GM06990 (cell line): ENCODE data around the gene PDC.
"Not testable (repeated sequence)": the region's sequence is repeated elsewhere in the genome, so short reads cannot be mapped to it uniquely, and the experiment has no call there.

ENCODE experiments used
- DNase-seq: peaks from one replicate; pipeline ENCODE4 v3.0.0-alpha.2; 2011; ENCODE audit not compliant: insufficient read length; ENCODE audit errors: extremely low read depth
- H3K27me3 ChIP-seq: replicated peaks from 2 replicates; pipeline ENCODE4 v1.6.0; 2011; ENCODE audit warnings: low read length; ENCODE audit not compliant: control insufficient read depth, insufficient read depth
- H3K36me3 ChIP-seq: 2 replicates; pipeline ENCODE4 v1.5.1; 2011; ENCODE audit warnings: low read length; ENCODE audit not compliant: control insufficient read depth, insufficient read depth
- H3K4me3 ChIP-seq: replicated peaks from 2 replicates; pipeline ENCODE4 v1.5.1; 2011; ENCODE audit warnings: low read depth, mild to moderate bottlenecking, control low read depth, low read length
- TF ChIP-seq, protein P1 (sequence below): IDR thresholded peaks from 2 replicates; pipeline ENCODE4 v1.5.1; 2011; ENCODE audit warnings: low read length, control low read depth, mild to moderate bottlenecking, inconsistent platforms; ENCODE audit not compliant: insufficient read depth, poor library complexity, severe bottlenecking

PDC gene

DNA sequence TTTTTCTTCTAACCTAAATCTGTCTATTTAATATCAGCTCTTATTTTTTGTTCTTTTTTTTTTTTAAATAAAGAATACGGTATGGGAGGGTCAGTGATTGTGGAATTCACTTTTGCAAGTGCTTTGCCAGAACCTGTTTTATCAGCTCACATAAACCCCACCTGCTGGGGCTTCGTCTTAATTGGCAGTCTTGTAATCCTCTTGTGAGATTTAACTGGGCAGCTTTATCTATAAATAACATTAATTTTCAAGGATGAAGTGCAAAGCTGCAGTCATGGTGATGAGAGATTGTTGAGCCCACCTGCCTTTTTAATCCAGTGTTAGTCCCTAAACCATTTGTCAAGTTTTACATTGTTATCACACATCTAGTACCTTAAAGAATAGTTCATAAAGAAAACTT lies 18.2 kb upstream of the PDC start:
- TF ChIP-seq, protein P1, sequence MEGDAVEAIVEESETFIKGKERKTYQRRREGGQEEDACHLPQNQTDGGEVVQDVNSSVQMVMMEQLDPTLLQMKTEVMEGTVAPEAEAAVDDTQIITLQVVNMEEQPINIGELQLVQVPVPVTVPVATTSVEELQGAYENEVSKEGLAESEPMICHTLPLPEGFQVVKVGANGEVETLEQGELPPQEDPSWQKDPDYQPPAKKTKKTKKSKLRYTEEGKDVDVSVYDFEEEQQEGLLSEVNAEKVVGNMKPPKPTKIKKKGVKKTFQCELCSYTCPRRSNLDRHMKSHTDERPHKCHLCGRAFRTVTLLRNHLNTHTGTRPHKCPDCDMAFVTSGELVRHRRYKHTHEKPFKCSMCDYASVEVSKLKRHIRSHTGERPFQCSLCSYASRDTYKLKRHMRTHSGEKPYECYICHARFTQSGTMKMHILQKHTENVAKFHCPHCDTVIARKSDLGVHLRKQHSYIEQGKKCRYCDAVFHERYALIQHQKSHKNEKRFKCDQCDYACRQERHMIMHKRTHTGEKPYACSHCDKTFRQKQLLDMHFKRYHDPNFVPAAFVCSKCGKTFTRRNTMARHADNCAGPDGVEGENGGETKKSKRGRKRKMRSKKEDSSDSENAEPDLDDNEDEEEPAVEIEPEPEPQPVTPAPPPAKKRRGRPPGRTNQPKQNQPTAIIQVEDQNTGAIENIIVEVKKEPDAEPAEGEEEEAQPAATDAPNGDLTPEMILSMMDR, result no peak
- no peak for DNase-seq
- Histone ChIP-seq H3K36me3 (no peaks in the 10 kb centered on the region), H3K4me3 (no peak overlapping the region), H3K27me3 (no peaks in the 10 kb centered on the region)

DNA sequence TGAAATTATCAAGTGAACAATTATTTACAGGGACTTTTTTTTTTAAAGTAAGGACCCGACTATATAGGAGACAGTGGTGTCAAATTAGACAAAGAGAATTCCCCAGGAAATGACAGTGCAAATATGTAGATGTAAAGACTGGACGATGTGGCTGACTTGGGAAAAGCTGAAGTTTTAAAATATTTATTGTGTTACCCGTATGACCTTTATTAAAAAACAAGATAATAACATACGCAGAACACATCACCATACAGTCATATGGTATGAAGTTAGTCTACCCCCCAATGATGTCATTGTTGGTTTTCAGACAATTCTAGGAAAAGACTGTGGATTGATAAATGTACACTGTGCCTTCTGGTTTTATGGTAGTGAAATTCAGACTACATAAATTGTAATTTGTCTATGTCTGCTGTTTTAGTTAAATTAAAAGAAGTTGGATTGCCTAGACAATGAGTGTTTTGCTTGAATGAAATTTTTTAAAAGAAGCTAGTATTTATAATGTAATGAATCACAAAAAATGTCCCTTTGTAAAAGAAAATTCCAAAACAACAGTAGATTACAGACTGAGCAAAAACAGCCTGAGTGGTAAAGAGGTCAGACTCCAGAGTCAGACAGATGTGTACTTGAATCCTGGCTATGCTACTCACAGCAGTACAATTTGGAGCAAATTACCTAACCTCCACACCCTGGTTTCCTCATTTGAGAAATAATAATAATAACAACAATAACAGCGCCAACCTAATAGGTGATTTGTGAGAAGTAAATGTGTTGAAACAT lies 15.5 kb upstream of the PDC start:
- no peaks in the 10 kb centered on the region for H3K36me3 ChIP-seq

GRCh38 chr1:186474208-186474607 lies 13.3 kb upstream of the PDC start:
- H3K36me3 ChIP-seq, result no peaks in the 10 kb centered on the region
- no peak for DNase-seq
- no peaks in the 10 kb centered on the region for H3K27me3 ChIP-seq
- no peak overlapping the region for H3K4me3 ChIP-seq
- TF ChIP-seq, protein P1, result no peak

More for the DNA sequence above, 15.5 kb upstream of the PDC start:
- no peak overlapping the region for H3K4me3 ChIP-seq
- TF ChIP-seq, protein P1, result no peak
- H3K27me3 ChIP-seq, result no peaks in the 10 kb centered on the region
- no peak for DNase-seq

DNA sequence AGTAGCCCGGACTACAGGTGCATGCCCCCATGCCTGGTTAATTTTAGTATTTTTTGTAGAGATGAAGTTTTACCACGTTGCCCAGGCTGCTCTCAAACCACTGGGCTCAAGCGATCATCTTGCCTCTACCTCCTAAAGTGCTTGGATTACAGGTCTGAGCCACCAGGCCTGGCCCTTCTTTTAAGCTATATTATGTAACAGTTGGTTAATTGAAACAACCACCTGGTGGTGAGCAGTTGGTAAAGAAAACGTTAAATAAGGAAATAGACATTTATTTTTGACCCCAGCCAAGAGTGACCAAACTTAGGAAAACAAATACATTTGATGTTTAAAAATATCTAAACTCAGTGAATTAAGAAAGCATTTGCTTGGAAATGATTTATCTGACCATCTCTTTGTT lies 12.1 kb upstream of the PDC start:
- no peaks in the 10 kb centered on the region for H3K36me3 ChIP-seq
- H3K4me3 ChIP-seq, result no peak overlapping the region
- TF ChIP-seq, protein P1, result no peak
- DNase-seq, result no peak
- no peaks in the 10 kb centered on the region for H3K27me3 ChIP-seq

GRCh38 chr1:186465946-186466345 lies 5.0 kb upstream of the PDC start:
- no peak overlapping the region for H3K4me3 ChIP-seq
- no peaks in the 10 kb centered on the region for H3K27me3 ChIP-seq
- TF ChIP-seq, protein P1, result no peak
- no peak for DNase-seq
- no peaks in the 10 kb centered on the region for H3K36me3 ChIP-seq

GRCh38 chr1:186465491-186465890 lies 4.6 kb upstream of the PDC start:
- not testable (repeated sequence) for H3K4me3 ChIP-seq, H3K36me3 ChIP-seq, DNase-seq, H3K27me3 ChIP-seq
